ENCODE data around the gene SPATA25. TPM values are rescaled to one million over a fixed set of nuclear protein-coding genes. Genes with fewer than 3 reads are reported as not detected.

The SPATA25 gene
- total and polyA plus RNA-seq, 2 donors (not counting 3 experiments of a cell fraction or from before 2014, with no cell fraction given): 0.69 to 1.3 TPM

GRCh38 chr20:45921337-45922189, 34.1 kb upstream of the SPATA25 start:
- Histone ChIP-seq H3K9me3 (replicated peaks; ENCODE audit: control insufficient read depth, insufficient read depth, low read length) (no peaks in the 10 kb centered on the region), H3K4me1 (ENCODE audit: control insufficient read depth, extremely low read depth, insufficient read depth, low read length) (peaks cover 25% of the 10 kb centered on the region), H3K4me2 (ENCODE audit: insufficient read depth, low read length) (no peak overlapping the region), H3K36me3 (ENCODE audit: control insufficient read depth in 2 of 2, extremely low read depth in 1 of 2, insufficient read depth in 2 of 2, low read length in 2 of 2) (no peaks in the 10 kb centered on the region), H2AFZ (ENCODE audit: low read depth, low read length) (no peak overlapping the region), H4K20me1 (replicated peaks; ENCODE audit: control insufficient read depth, extremely low read depth, insufficient read depth, low read length) (no peaks in the 10 kb centered on the region), H3K9ac (replicated peaks; ENCODE audit: extremely low read depth, insufficient read depth, low read length) (no peak overlapping the region), H3K27ac (ENCODE audit: insufficient read depth, low read depth, low read length) (no peak overlapping the region), H3K27me3 (ENCODE audit: control insufficient read depth in 2 of 2, insufficient read depth in 2 of 2, low read length in 2 of 2) (no peaks in the 10 kb centered on the region), H3K4me3 (replicated peaks in 1 of 3; ENCODE audit: insufficient read depth in 1 of 3, low read depth in 1 of 3, low read length in 3 of 3) (no peak overlapping the region), H3K9me1 (replicated peaks; ENCODE audit: control insufficient read depth, extremely low read depth, insufficient read depth, low read length) (no peaks in the 10 kb centered on the region), H3K79me2 (ENCODE audit: control insufficient read depth, insufficient read depth, low read length) (no peaks in the 10 kb centered on the region)
- POLR2A ChIA-PET: interaction anchor here (0.5 to 2.5 kb wide), 2 partner anchors 13 to 1349 kb away, joined by 4 to 20 read pairs; partner anchors contain the start of gene PCIF1
- FAIRE-seq (no peak), DNase-seq (ENCODE audit: low read depth, low spot score) (no peak)
- intact Hi-C loops (cut with micrococcal nuclease) (no loop called here), dilution Hi-C loops (cut with MboI; ENCODE audit: extremely low pct_ligation_motif_present, low sequenced_read_pairs) (no loop called here)
- BruUV-seq (replicated peaks): no TSS peak
- CTCF ChIA-PET: interaction anchor here (1.1 to 1.5 kb wide), 2 partner anchors 13 to 48 kb away, joined by 4 to 5 read pairs; partner anchors contain the start of gene PCIF1
- TF ChIP-seq POLR2AphosphoS5 (IDR thresholded peaks at IDR 0.05; ENCODE audit: insufficient read depth, low read depth, low read length) (no peak), MAX (IDR thresholded peaks at IDR 0.05; ENCODE audit: insufficient read depth, insufficient read length) (no peak), JUN (IDR thresholded peaks at IDR 0.05; ENCODE audit: borderline replicate concordance, insufficient read depth, insufficient read length, low read depth) (no peak), POLR2A (IDR thresholded peaks at IDR 0.05; ENCODE audit: low read depth, low read length) (no peak), MYC (IDR thresholded peaks at IDR 0.05; ENCODE audit: low read depth, low read length) (no peak), EZH2 (IDR thresholded peaks at IDR 0.05; ENCODE audit: borderline replicate concordance, low read depth, low read length, severe bottlenecking) (no peak), FOS (IDR thresholded peaks at IDR 0.05; ENCODE audit: borderline replicate concordance, insufficient read depth, low read length) (no peak), CTCF (IDR thresholded peaks at IDR 0.05; ENCODE audit: extremely low read depth in 1 of 2, insufficient read depth in 1 of 2, low read depth in 1 of 2, low read length in 2 of 2) (no peak), GATA2 (IDR thresholded peaks at IDR 0.05; ENCODE audit: insufficient read depth, insufficient read length, low read depth, low read length) (no peak)
